ENCODE results near the gene DGCR2.
"Not testable (repeated sequence)": the region's sequence is repeated elsewhere in the genome, so short reads cannot be mapped to it uniquely, and the experiment has no call there.

The DGCR2 gene

GRCh38 chr22:18994701-18995326, 127.4 kb downstream of the DGCR2 start:
- no peak for DNase-seq

- DNase-seq = no peak
These were observed 128.2 kb downstream of the DGCR2 start for GRCh38 chr22:18994056-18994455.

GRCh38 chr22:18992543-18993198, 129.5 kb downstream of the DGCR2 start:
- no peak for DNase-seq

GRCh38 chr22:18991821-18992442, 130.3 kb downstream of the DGCR2 start:
- no peak for DNase-seq

- DNase-seq = no peak
These were observed 131.1 kb downstream of the DGCR2 start for GRCh38 chr22:18991138-18991432.

- DNase-seq = no peak
These were observed 131.7 kb downstream of the DGCR2 start for GRCh38 chr22:18990355-18991137.

- DNase-seq = no peak
These were observed 133.3 kb downstream of the DGCR2 start for GRCh38 chr22:18988958-18989357.

- DNase-seq = no peak
These were observed 134.4 kb downstream of the DGCR2 start for GRCh38 chr22:18987765-18988164.

GRCh38 chr22:18987114-18987513, 135.1 kb downstream of the DGCR2 start:
- not testable (repeated sequence) for DNase-seq
